Gastrocnemius medialis (tissue), 4 donors: Measurements from ENCODE around the gene PPP2R2C.

Experiments
- CTCF ChIP-seq, 5 experiments: fragments of 450-650 bp in 3 of 5; fragments of 200-600 bp in 2 of 5; sonication (generic) in 2 of 5; IDR thresholded peaks in 4 of 5; conservative IDR thresholded peaks in 1 of 5; 1 replicate in 4 of 5; 2 replicates in 1 of 5; pipeline ENCODE4 v1.5.1; 2016 to 2019; ENCODE audit warnings: antibody characterized with exemption in 5 of 5, mild to moderate bottlenecking in 3 of 5, moderate library complexity in 3 of 5
- POLR2A ChIP-seq, 2 donors: fragments of 450-650 bp; IDR thresholded peaks; one replicate each; pipeline ENCODE4 v1.6.1; 2017; ENCODE audit warnings: antibody characterized with exemption in 2 of 2, mild to moderate bottlenecking in 2 of 2, moderate library complexity in 2 of 2

- TF ChIP-seq CTCF (IDR thresholded peaks at IDR 0.05 in 4 of 5, conservative IDR thresholded peaks at IDR 0.05 in 1 of 5) (no peak), POLR2A (IDR thresholded peaks at IDR 0.05) (no peak)
Observed at GRCh38 chr4:6403400-6403685, 69.1 kb downstream of the PPP2R2C start.
